ENCODE results near the gene CYTL1.
A peak's percentile ranks its signal among the peaks of the same experiment; 100 is the strongest.

The CYTL1 gene

DNA sequence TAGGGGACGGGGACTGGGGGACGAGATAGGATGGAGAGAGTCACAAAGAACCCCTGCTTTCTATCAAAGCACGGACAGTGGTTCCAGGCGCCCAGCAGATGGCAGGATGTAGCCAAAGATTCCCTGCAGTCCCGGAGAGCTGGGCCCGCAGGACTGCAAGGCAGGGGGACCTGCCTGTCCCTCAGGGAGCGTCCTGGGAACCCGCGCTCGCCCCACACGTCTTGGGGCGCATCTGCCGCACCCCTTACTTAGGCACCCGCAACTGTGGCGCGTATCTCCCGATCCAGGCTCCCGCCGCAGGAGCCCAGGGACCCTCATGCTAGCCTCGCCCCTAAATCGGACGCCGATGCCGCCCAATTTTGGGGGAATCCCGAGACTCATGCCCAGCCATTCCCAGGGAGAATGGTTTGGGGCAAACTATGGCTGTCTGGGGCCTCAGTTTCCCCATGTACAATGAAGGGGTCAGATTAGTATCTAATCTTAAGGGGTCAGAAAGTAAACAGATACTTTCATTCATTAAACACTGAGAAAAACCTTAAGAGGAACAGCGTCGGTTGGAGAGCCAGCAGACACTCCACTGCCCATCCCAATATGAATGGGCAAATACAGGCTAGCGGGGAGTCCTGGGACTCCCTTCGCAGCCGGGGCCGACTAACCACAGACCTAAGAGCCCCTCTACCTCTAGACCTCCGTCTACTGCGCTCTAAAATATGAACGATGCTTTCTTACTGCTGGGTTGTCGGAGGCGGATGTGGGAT, 31.4 kb upstream of the CYTL1 start:
- Histone ChIP-seq H3K9me3 (ENCODE audit: control insufficient read depth in 5 of 5, low read length in 5 of 5) (no peaks in the 10 kb centered on the region), H3K9ac (ENCODE audit: low read length in 5 of 5) (peak overlapping the region in 4 of 5 donors; percentile 62 to 79 (median 74)), H3K4me1 (ENCODE audit: control insufficient read depth in 5 of 5, insufficient read depth in 5 of 5, low read length in 5 of 5) (peaks cover 2 to 25% (median 20%) of the 10 kb centered on the region in 5 donors), H3K27ac (ENCODE audit: low read depth, low read length) (no peak overlapping the region), H3K4me3 (ENCODE audit: low read depth in 1 of 5, low read length in 5 of 5) (peak overlapping the region; percentile 73 to 86 (median 78)), H3K27me3 (ENCODE audit: control insufficient read depth in 5 of 5, insufficient read depth in 4 of 5, low read length in 5 of 5) (peaks cover 0 to 11% (median 0%) of the 10 kb centered on the region in 5 donors), H3K36me3 (ENCODE audit: control insufficient read depth in 5 of 5, insufficient read depth in 5 of 5, low read length in 5 of 5) (no peaks in the 10 kb centered on the region)

DNA sequence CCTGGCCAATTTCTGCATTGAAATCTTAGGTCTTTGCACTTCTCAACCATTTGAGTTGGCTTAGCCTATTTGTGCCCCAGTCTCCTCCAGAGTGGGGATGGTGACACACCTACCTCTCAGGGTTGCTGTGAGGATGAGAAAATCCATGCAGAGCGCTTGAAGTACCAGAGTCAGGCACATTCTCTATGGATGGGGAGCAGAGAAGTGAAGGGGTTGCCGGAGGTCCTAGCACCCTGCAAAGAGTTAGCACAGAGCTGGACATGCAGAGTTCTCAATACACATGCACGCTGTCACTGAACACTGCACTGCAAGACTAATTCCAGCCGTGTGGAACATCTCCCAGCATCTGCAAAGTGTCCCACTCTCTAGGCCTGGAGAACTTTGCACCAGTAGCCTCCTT, 29.5 kb upstream of the CYTL1 start:
- Histone ChIP-seq H3K9ac (ENCODE audit: low read length in 5 of 5) (no peak overlapping the region), H3K27me3 (ENCODE audit: control insufficient read depth in 5 of 5, insufficient read depth in 4 of 5, low read length in 5 of 5) (peaks cover 0 to 11% (median 0%) of the 10 kb centered on the region in 5 donors), H3K27ac (ENCODE audit: low read depth, low read length) (no peak overlapping the region), H3K9me3 (ENCODE audit: control insufficient read depth in 5 of 5, low read length in 5 of 5) (no peaks in the 10 kb centered on the region), H3K4me1 (ENCODE audit: control insufficient read depth in 5 of 5, insufficient read depth in 5 of 5, low read length in 5 of 5) (peaks cover 6 to 42% (median 37%) of the 10 kb centered on the region in 5 donors), H3K36me3 (ENCODE audit: control insufficient read depth in 5 of 5, insufficient read depth in 5 of 5, low read length in 5 of 5) (no peaks in the 10 kb centered on the region), H3K4me3 (ENCODE audit: low read depth in 1 of 5, low read length in 5 of 5) (no peak overlapping the region)

- no peak overlapping the region for H3K4me3 ChIP-seq (ENCODE audit: low read depth in 1 of 5, low read length in 5 of 5)
- H3K4me1 ChIP-seq (ENCODE audit: control insufficient read depth in 5 of 5, insufficient read depth in 5 of 5, low read length in 5 of 5) = peaks cover 5 to 25% (median 22%) of the 10 kb centered on the region in 5 donors
- H3K27ac ChIP-seq (ENCODE audit: low read depth, low read length) = no peak overlapping the region
- peak overlapping the region in 1 of 5 donors; percentile 11 for H3K9ac ChIP-seq (ENCODE audit: low read length in 5 of 5)
- peaks cover 0 to 3% (median 0%) of the 10 kb centered on the region in 5 donors for H3K27me3 ChIP-seq (ENCODE audit: control insufficient read depth in 5 of 5, insufficient read depth in 4 of 5, low read length in 5 of 5)
- no peaks in the 10 kb centered on the region for H3K36me3 ChIP-seq (ENCODE audit: control insufficient read depth in 5 of 5, insufficient read depth in 5 of 5, low read length in 5 of 5)
- H3K9me3 ChIP-seq (ENCODE audit: control insufficient read depth in 5 of 5, low read length in 5 of 5) = no peaks in the 10 kb centered on the region
Measured at GRCh38 chr4:5045097-5045496, 25.8 kb upstream of the CYTL1 start.

DNA sequence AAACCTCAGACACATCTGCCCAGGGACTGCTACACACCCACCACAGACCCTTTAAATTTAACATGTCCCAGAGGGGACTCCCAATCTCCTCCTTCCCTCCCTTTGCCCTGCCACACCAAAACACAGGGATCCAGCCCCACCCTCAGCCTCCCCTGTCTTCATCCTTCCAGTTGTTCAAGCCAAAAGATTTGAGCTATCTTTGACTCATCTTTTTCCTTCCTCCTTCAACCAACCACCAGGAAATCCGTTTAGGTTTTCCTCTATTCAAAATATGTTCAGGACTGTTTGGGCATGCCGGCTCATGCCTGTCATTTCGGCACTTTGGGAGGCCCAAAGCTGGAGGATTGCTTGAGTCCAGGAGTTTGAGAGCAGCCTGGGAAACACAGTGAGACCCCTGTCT, 25.1 kb upstream of the CYTL1 start:
- Histone ChIP-seq H3K27ac (ENCODE audit: low read depth, low read length) (no peak overlapping the region), H3K36me3 (ENCODE audit: control insufficient read depth in 5 of 5, insufficient read depth in 5 of 5, low read length in 5 of 5) (no peaks in the 10 kb centered on the region), H3K9me3 (ENCODE audit: control insufficient read depth in 5 of 5, low read length in 5 of 5) (no peaks in the 10 kb centered on the region), H3K4me1 (ENCODE audit: control insufficient read depth in 5 of 5, insufficient read depth in 5 of 5, low read length in 5 of 5) (peaks cover 5 to 25% (median 22%) of the 10 kb centered on the region in 5 donors), H3K27me3 (ENCODE audit: control insufficient read depth in 5 of 5, insufficient read depth in 4 of 5, low read length in 5 of 5) (peaks cover 0 to 3% (median 0%) of the 10 kb centered on the region in 5 donors), H3K4me3 (ENCODE audit: low read depth in 1 of 5, low read length in 5 of 5) (no peak overlapping the region), H3K9ac (ENCODE audit: low read length in 5 of 5) (no peak overlapping the region)

- Histone ChIP-seq H3K9me3 (ENCODE audit: control insufficient read depth in 5 of 5, low read length in 5 of 5) (no peaks in the 10 kb centered on the region), H3K27me3 (ENCODE audit: control insufficient read depth in 5 of 5, insufficient read depth in 4 of 5, low read length in 5 of 5) (peaks cover 0 to 3% (median 0%) of the 10 kb centered on the region in 5 donors), H3K9ac (ENCODE audit: low read length in 5 of 5) (no peak overlapping the region), H3K4me1 (ENCODE audit: control insufficient read depth in 5 of 5, insufficient read depth in 5 of 5, low read length in 5 of 5) (peaks cover 5 to 25% (median 22%) of the 10 kb centered on the region in 5 donors), H3K4me3 (ENCODE audit: low read depth in 1 of 5, low read length in 5 of 5) (no peak overlapping the region), H3K27ac (ENCODE audit: low read depth, low read length) (no peak overlapping the region), H3K36me3 (ENCODE audit: control insufficient read depth in 5 of 5, insufficient read depth in 5 of 5, low read length in 5 of 5) (no peaks in the 10 kb centered on the region)
Measured at GRCh38 chr4:5043579-5043978, 24.3 kb upstream of the CYTL1 start.

DNA sequence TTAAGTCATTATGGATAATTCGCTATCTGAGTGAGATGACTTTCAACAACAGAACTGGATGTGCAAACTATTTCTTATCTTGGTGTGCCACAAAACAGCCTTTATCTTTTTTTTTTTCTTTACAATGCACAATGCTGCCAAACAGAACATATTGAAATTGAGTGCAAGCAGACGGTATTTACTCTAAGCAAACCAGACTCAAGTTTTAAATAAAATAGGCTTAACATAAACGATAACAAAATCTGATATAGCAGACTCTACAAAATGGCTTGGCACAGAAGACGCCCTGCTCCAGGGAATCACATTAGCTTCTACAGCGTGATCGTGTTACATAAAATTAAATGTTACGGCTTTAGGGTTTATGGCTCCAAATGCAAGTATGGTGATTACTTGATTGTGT, 22.4 kb upstream of the CYTL1 start:
- peaks cover 0 to 3% (median 0%) of the 10 kb centered on the region in 5 donors for H3K27me3 ChIP-seq (ENCODE audit: control insufficient read depth in 5 of 5, insufficient read depth in 4 of 5, low read length in 5 of 5)
- no peak overlapping the region for H3K4me3 ChIP-seq (ENCODE audit: low read depth in 1 of 5, low read length in 5 of 5)
- H3K9me3 ChIP-seq (ENCODE audit: control insufficient read depth in 5 of 5, low read length in 5 of 5) = no peaks in the 10 kb centered on the region

GRCh38 chr4:5040856-5041620, 21.8 kb upstream of the CYTL1 start:
- H3K9me3 ChIP-seq (ENCODE audit: control insufficient read depth in 5 of 5, low read length in 5 of 5) = no peaks in the 10 kb centered on the region
- H3K27ac ChIP-seq (ENCODE audit: low read depth, low read length) = no peak overlapping the region
- no peaks in the 10 kb centered on the region for H3K36me3 ChIP-seq (ENCODE audit: control insufficient read depth in 5 of 5, insufficient read depth in 5 of 5, low read length in 5 of 5)
- H3K4me1 ChIP-seq (ENCODE audit: control insufficient read depth in 5 of 5, insufficient read depth in 5 of 5, low read length in 5 of 5) = peaks cover 5 to 44% (median 32%) of the 10 kb centered on the region in 5 donors
- no peak overlapping the region for H3K9ac ChIP-seq (ENCODE audit: low read length in 5 of 5)
- H3K27me3 ChIP-seq (ENCODE audit: control insufficient read depth in 5 of 5, insufficient read depth in 4 of 5, low read length in 5 of 5) = peaks cover 0 to 3% (median 0%) of the 10 kb centered on the region in 5 donors
- no peak overlapping the region for H3K4me3 ChIP-seq (ENCODE audit: low read depth in 1 of 5, low read length in 5 of 5)

More for the DNA sequence above, 22.4 kb upstream of the CYTL1 start:
- H3K4me1 ChIP-seq (ENCODE audit: control insufficient read depth in 5 of 5, insufficient read depth in 5 of 5, low read length in 5 of 5) = peaks cover 5 to 41% (median 30%) of the 10 kb centered on the region in 5 donors
- H3K9ac ChIP-seq (ENCODE audit: low read length in 5 of 5) = no peak overlapping the region
- H3K36me3 ChIP-seq (ENCODE audit: control insufficient read depth in 5 of 5, insufficient read depth in 5 of 5, low read length in 5 of 5) = no peaks in the 10 kb centered on the region
- H3K27ac ChIP-seq (ENCODE audit: low read depth, low read length) = no peak overlapping the region

DNA sequence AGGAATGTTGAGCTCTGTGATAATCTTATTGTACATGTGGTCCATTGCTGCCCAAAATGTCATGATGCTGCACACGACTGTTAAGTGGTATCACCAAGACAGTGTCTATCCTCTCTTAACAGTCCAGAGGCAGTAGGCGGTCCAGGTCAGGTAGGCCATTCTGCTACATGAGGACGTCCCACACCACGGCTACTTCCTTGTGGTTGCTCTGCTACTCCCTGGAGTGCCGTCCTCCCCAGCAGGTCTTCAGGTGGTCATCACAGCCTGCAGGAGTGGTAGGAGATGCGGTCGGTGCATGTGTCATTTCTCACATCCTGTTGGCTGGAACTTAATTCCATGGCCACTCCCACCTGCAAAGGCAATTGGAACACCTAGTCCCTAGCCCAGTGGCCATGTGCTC, 20.5 kb upstream of the CYTL1 start:
- Histone ChIP-seq H3K36me3 (ENCODE audit: control insufficient read depth in 5 of 5, insufficient read depth in 5 of 5, low read length in 5 of 5) (no peaks in the 10 kb centered on the region), H3K27ac (ENCODE audit: low read depth, low read length) (no peak overlapping the region), H3K9me3 (ENCODE audit: control insufficient read depth in 5 of 5, low read length in 5 of 5) (no peaks in the 10 kb centered on the region), H3K27me3 (ENCODE audit: control insufficient read depth in 5 of 5, insufficient read depth in 4 of 5, low read length in 5 of 5) (peaks cover 0 to 3% (median 0%) of the 10 kb centered on the region in 5 donors), H3K4me3 (ENCODE audit: low read depth in 1 of 5, low read length in 5 of 5) (no peak overlapping the region), H3K4me1 (ENCODE audit: control insufficient read depth in 5 of 5, insufficient read depth in 5 of 5, low read length in 5 of 5) (peaks cover 2 to 39% (median 33%) of the 10 kb centered on the region in 5 donors), H3K9ac (ENCODE audit: low read length in 5 of 5) (no peak overlapping the region)

DNA sequence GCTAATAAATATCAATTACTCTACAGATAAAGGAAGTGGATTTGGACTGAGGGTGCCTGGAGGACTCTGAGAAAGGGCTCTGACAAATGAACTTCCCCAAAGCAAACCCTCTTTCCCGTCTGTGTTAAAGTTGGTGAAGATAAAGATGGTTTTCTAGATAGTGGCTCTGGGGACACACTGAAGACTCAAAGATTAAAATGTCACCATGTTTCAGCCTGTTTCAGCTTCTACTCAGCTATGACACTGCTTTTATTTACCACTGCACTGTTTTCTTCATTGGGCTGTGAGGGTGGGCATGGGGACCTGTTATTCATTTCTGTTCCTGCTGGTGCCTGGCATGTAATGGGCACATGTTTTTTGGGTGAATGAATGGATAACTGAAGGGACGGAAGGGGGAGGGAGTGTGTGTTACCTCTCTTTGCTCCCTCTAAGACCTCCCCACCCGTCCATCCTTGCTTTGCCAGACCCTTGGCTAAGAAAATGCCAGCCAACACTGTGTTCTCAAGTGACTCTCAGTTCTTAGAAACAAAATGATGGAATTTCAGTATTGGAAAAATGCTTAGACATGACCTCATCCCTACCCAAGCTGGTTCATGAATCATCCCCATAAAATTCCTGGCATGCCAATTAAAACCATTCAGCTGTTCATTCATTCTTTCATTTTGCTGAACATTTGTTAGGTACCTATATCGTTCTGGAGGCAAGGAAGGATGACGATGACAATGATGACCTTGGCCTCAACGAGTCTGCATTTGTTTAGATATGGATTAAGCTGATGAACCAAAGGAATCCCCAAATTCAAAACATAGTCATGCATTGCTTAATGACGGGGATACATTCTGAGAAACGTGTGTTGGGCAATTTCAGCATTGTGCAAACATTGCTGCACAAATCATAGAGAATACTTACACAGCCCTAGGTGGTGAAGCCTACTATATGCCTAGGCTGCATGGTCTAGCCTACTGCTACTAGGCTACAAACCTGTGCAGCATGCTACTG, 18.6 kb upstream of the CYTL1 start:
- Histone ChIP-seq H3K4me1 (ENCODE audit: control insufficient read depth in 5 of 5, insufficient read depth in 5 of 5, low read length in 5 of 5) (peaks cover 5 to 44% (median 37%) of the 10 kb centered on the region in 5 donors), H3K27me3 (ENCODE audit: control insufficient read depth in 5 of 5, insufficient read depth in 4 of 5, low read length in 5 of 5) (no peaks in the 10 kb centered on the region), H3K27ac (ENCODE audit: low read depth, low read length) (peak overlapping the region; percentile 5), H3K9me3 (ENCODE audit: control insufficient read depth in 5 of 5, low read length in 5 of 5) (no peaks in the 10 kb centered on the region), H3K9ac (ENCODE audit: low read length in 5 of 5) (no peak overlapping the region), H3K36me3 (ENCODE audit: control insufficient read depth in 5 of 5, insufficient read depth in 5 of 5, low read length in 5 of 5) (no peaks in the 10 kb centered on the region), H3K4me3 (ENCODE audit: low read depth in 1 of 5, low read length in 5 of 5) (peak overlapping the region in 1 of 5 donors; percentile 6)
